ENCODE data around the gene ARHGDIB.

DNA sequence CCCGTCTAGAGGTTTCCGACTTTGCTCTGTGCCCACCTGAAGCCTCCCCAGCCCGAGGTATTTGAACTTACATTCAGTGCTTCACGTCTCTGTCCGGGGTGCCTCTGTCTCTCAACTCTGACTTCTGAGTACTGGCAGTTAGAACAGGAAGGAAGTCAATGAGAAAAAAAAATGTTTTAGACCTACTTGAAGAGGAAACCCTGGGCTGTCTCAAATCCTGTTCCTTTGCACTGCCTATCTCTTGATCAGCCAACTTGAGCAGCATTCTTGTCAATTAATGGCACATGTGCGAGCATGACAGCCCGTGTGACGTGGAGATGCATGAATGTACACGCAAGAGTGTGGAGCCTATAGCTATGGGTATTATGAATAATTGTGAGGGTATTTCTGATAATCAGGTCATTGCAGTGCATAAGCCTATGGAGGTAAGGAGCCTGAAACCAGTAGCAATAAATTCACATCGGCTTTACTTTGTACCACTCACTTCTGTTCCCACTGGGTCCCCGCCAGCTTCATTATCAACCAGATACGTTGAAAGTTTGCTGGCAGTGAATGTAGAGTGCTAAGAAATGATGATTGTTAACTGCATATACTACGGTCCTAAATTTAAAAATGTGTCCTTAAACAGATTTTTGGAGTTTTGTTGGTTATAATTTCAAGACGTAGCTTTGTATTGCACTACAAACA lies at the start of gene ARHGDIB:
- TF ChIP-seq CTCF (IDR thresholded peaks at IDR 0.05) (no peak), POLR2A (IDR thresholded peaks at IDR 0.05) (no peak)

Measured in stomach (tissue), 4 donors.